GM18861 (cell line): ENCODE data around the gene ZNF738.

ENCODE experiments used
- ATAC-seq: cut with Tn5 transposase; IDR thresholded peaks from one replicate; pipeline ENCODE4 v1.9.1; 2021; ENCODE audit not compliant: unreplicated experiment

The ZNF738 gene

GRCh38 chr19:21422244-21422643 is 63.4 kb downstream of the ZNF738 start:
- ATAC-seq, result no peak

GRCh38 chr19:21423057-21424041 is 64.5 kb downstream of the ZNF738 start:
- no peak for ATAC-seq
